ENCODE measurements around the gene USP35.

USP35 gene

GRCh38 chr11:78224906-78225420 lies 36.2 kb downstream of the USP35 start:
- DNase-seq (ENCODE audit: extremely low spot score): no peak
- CTCF ChIA-PET: interaction anchor here (0.9 kb wide), 1 partner anchor 340 kb away, joined by 3 read pairs; no protein-coding TSS in a partner anchor
- TF ChIP-seq FOXA1 (IDR thresholded peaks at IDR 0.05) (no peak), ARNT (IDR thresholded peaks at IDR 0.05) (no peak), SUZ12 (IDR thresholded peaks at IDR 0.05) (no peak), BHLHE40 (IDR thresholded peaks at IDR 0.05; ENCODE audit: borderline replicate concordance) (no peak), NFRKB (IDR thresholded peaks at IDR 0.05) (no peak), ZNF384 (IDR thresholded peaks at IDR 0.05) (no peak), PKNOX1 (IDR thresholded peaks at IDR 0.05) (no peak), LEF1 (IDR thresholded peaks at IDR 0.05; ENCODE audit: borderline replicate concordance) (no peak), FOXK2 (IDR thresholded peaks at IDR 0.05) (no peak), ELF4 (IDR thresholded peaks at IDR 0.05) (no peak), CTBP1 (IDR thresholded peaks at IDR 0.05; ENCODE audit: borderline replicate concordance) (no peak), L3MBTL2 (conservative IDR thresholded peaks at IDR 0.05) (no peak)
- POLR2A ChIA-PET: interaction anchor here (1.0 kb wide), 1 partner anchor 42 kb away, joined by 3 read pairs; no protein-coding TSS in a partner anchor

GRCh38 chr11:78226684-78227680 lies 38.3 kb downstream of the USP35 start:
- POLR2A ChIA-PET: interaction anchor here (1.2 kb wide), 1 partner anchor 232 kb away, joined by 3 read pairs; the partner anchor contains the start of gene INTS4
- TF ChIP-seq FOXA1 (IDR thresholded peaks at IDR 0.05) (no peak), LEF1 (IDR thresholded peaks at IDR 0.05; ENCODE audit: borderline replicate concordance) (no peak), HDGF (IDR thresholded peaks at IDR 0.05; ENCODE audit: borderline replicate concordance) (no peak), SP1 (IDR thresholded peaks at IDR 0.05) (no peak), ZNF384 (IDR thresholded peaks at IDR 0.05) (no peak), FOXM1 (IDR thresholded peaks at IDR 0.05; ENCODE audit: borderline replicate concordance) (no peak), TARDBP (IDR thresholded peaks at IDR 0.05) (no peak), PKNOX1 (IDR thresholded peaks at IDR 0.05) (no peak), ELF4 (IDR thresholded peaks at IDR 0.05) (no peak), NFRKB (IDR thresholded peaks at IDR 0.05) (no peak), ARNT (IDR thresholded peaks at IDR 0.05) (no peak), L3MBTL2 (conservative IDR thresholded peaks at IDR 0.05) (no peak), CTBP1 (IDR thresholded peaks at IDR 0.05; ENCODE audit: borderline replicate concordance) (no peak), FOXK2 (IDR thresholded peaks at IDR 0.05) (no peak), SUZ12 (IDR thresholded peaks at IDR 0.05) (no peak), BHLHE40 (IDR thresholded peaks at IDR 0.05; ENCODE audit: borderline replicate concordance) (no peak)
- no peak for DNase-seq (ENCODE audit: extremely low spot score)
- CTCF ChIA-PET: interaction anchor here (1.8 kb wide), 1 partner anchor 338 kb away, joined by 18 read pairs; no protein-coding TSS in a partner anchor

GRCh38 chr11:78227921-78228320 lies 39.2 kb downstream of the USP35 start:
- CTCF ChIA-PET: interaction anchor here (0.7 to 1.8 kb wide), 3 partner anchors 13 to 337 kb away, joined by 3 to 18 read pairs (median 5); no protein-coding TSS in a partner anchor
- POLR2A ChIA-PET: interaction anchor here (1.2 kb wide), 1 partner anchor 233 kb away, joined by 3 read pairs; the partner anchor contains the start of gene INTS4
- no peak for TF ChIP-seq TARDBP (IDR thresholded peaks at IDR 0.05)
- TF ChIP-seq FOXA1 (IDR thresholded peaks at IDR 0.05): no peak
- no peak for TF ChIP-seq LEF1 (IDR thresholded peaks at IDR 0.05; ENCODE audit: borderline replicate concordance)
- TF ChIP-seq L3MBTL2 (conservative IDR thresholded peaks at IDR 0.05): no peak
- no peak for TF ChIP-seq BHLHE40 (IDR thresholded peaks at IDR 0.05; ENCODE audit: borderline replicate concordance)
- no peak for TF ChIP-seq ELF4 (IDR thresholded peaks at IDR 0.05)
- no peak for TF ChIP-seq NFRKB (IDR thresholded peaks at IDR 0.05)
- TF ChIP-seq ARNT (IDR thresholded peaks at IDR 0.05): no peak
- TF ChIP-seq FOXK2 (IDR thresholded peaks at IDR 0.05): no peak
- no peak for DNase-seq (ENCODE audit: extremely low spot score)

GRCh38 chr11:78228467-78228866 lies 39.7 kb downstream of the USP35 start:
- CTCF ChIA-PET: interaction anchor here (0.7 to 1.8 kb wide), 3 partner anchors 12 to 336 kb away, joined by 3 to 18 read pairs (median 5); no protein-coding TSS in a partner anchor
- peak; percentile 45 for DNase-seq (ENCODE audit: extremely low spot score)
- POLR2A ChIA-PET: no interaction called here
- TF ChIP-seq CTBP1 (IDR thresholded peaks at IDR 0.05; ENCODE audit: borderline replicate concordance) (no peak), SP1 (IDR thresholded peaks at IDR 0.05) (no peak), TARDBP (IDR thresholded peaks at IDR 0.05) (no peak), FOXA1 (IDR thresholded peaks at IDR 0.05) (no peak), PKNOX1 (IDR thresholded peaks at IDR 0.05) (no peak), L3MBTL2 (conservative IDR thresholded peaks at IDR 0.05) (no peak)

- POLR2A ChIA-PET: no interaction called here
- no peak for DNase-seq (ENCODE audit: extremely low spot score)
- TF ChIP-seq BHLHE40 (IDR thresholded peaks at IDR 0.05; ENCODE audit: borderline replicate concordance) (no peak), FOXK2 (IDR thresholded peaks at IDR 0.05) (no peak)
- CTCF ChIA-PET: interaction anchor here (1.8 kb wide), 1 partner anchor 335 kb away, joined by 18 read pairs; no protein-coding TSS in a partner anchor
Measured at GRCh38 chr11:78229106-78229505, 40.4 kb downstream of the USP35 start.
